ENCODE data around the gene TEX53.
A peak's percentile ranks its signal among the peaks of the same experiment; 100 is the strongest.

Gene TEX53

GRCh38 chr9:114669961-114670360 lies 12.4 kb upstream of the TEX53 start:
- no peak for TF ChIP-seq Cebpa-rat (IDR thresholded peaks at IDR 0.05)
- no peak overlapping the region for H3K27ac ChIP-seq
- no peak overlapping the region for H3K4me2 ChIP-seq
- H3K4me1 ChIP-seq, result no peaks in the 10 kb centered on the region
- H3K4me3 ChIP-seq, result no peak overlapping the region
- H3K9me3 ChIP-seq, result no peaks in the 10 kb centered on the region
- no peaks in the 10 kb centered on the region for H4K20me1 ChIP-seq
- no peaks in the 10 kb centered on the region for H3K27me3 ChIP-seq
- H3K36me3 ChIP-seq, result no peaks in the 10 kb centered on the region
- H3K9ac ChIP-seq, result no peak overlapping the region

GRCh38 chr9:114668146-114668545 lies 10.5 kb upstream of the TEX53 start:
- no peaks in the 10 kb centered on the region for H3K36me3 ChIP-seq
- no peaks in the 10 kb centered on the region for H4K20me1 ChIP-seq
- H3K9ac ChIP-seq, result no peak overlapping the region
- no peak overlapping the region for H3K27ac ChIP-seq
- H3K9me3 ChIP-seq, result no peaks in the 10 kb centered on the region
- no peaks in the 10 kb centered on the region for H3K27me3 ChIP-seq
- no peak overlapping the region for H3K4me2 ChIP-seq
- no peak overlapping the region for H3K4me3 ChIP-seq
- no peak for TF ChIP-seq Cebpa-rat (IDR thresholded peaks at IDR 0.05)
- H3K4me1 ChIP-seq, result no peaks in the 10 kb centered on the region

- Histone ChIP-seq H3K4me3 (no peak overlapping the region), H3K36me3 (no peaks in the 10 kb centered on the region), H4K20me1 (no peaks in the 10 kb centered on the region), H3K9me3 (no peaks in the 10 kb centered on the region), H3K9ac (no peak overlapping the region), H3K27me3 (no peaks in the 10 kb centered on the region), H3K4me2 (no peak overlapping the region), H3K27ac (no peak overlapping the region), H3K4me1 (no peaks in the 10 kb centered on the region)
- no peak for TF ChIP-seq Cebpa-rat (IDR thresholded peaks at IDR 0.05)
Measured at GRCh38 chr9:114666851-114667250, 9.2 kb upstream of the TEX53 start.

- H3K27ac ChIP-seq, result no peak overlapping the region
- H4K20me1 ChIP-seq, result no peaks in the 10 kb centered on the region
- TF ChIP-seq Cebpa-rat (IDR thresholded peaks at IDR 0.05), result no peak
- H3K9me3 ChIP-seq, result no peaks in the 10 kb centered on the region
- no peak overlapping the region for H3K9ac ChIP-seq
- no peak overlapping the region for H3K4me3 ChIP-seq
- H3K4me1 ChIP-seq, result no peaks in the 10 kb centered on the region
- no peaks in the 10 kb centered on the region for H3K36me3 ChIP-seq
- H3K27me3 ChIP-seq, result no peaks in the 10 kb centered on the region
- H3K4me2 ChIP-seq, result no peak overlapping the region
Measured at GRCh38 chr9:114666401-114666800, 8.8 kb upstream of the TEX53 start.

- Histone ChIP-seq H4K20me1 (no peaks in the 10 kb centered on the region), H3K4me2 (no peak overlapping the region), H3K4me3 (no peak overlapping the region), H3K4me1 (no peaks in the 10 kb centered on the region), H3K27ac (no peak overlapping the region), H3K36me3 (no peaks in the 10 kb centered on the region), H3K9ac (no peak overlapping the region), H3K27me3 (no peaks in the 10 kb centered on the region), H3K9me3 (no peaks in the 10 kb centered on the region)
- TF ChIP-seq Cebpa-rat (IDR thresholded peaks at IDR 0.05), result no peak
Measured at GRCh38 chr9:114664181-114664580, 6.6 kb upstream of the TEX53 start.

- no peak overlapping the region for H3K9ac ChIP-seq
Measured at GRCh38 chr9:114662081-114662989, 4.7 kb upstream of the TEX53 start.

GRCh38 chr9:114656301-114656700 lies 1.3 kb downstream of the TEX53 start:
- H3K4me2 ChIP-seq, result no peak overlapping the region
- no peak overlapping the region for H3K27ac ChIP-seq
- TF ChIP-seq Cebpa-rat (IDR thresholded peaks at IDR 0.05), result no peak
- H3K27me3 ChIP-seq, result no peaks in the 10 kb centered on the region
- H3K4me3 ChIP-seq, result no peak overlapping the region
- no peaks in the 10 kb centered on the region; the same call in 1 of the 2 replicates for H3K4me1 ChIP-seq
- 0 out of 2 replicates have a peak, but pooled peaks cover 9% of the 10 kb centered on the region for H3K36me3 ChIP-seq
- no peaks in the 10 kb centered on the region for H3K9me3 ChIP-seq
- H3K9ac ChIP-seq, result no peak overlapping the region
- H4K20me1 ChIP-seq, result no peaks in the 10 kb centered on the region

More at GRCh38 chr9:114662081-114662989, 4.7 kb upstream of the TEX53 start:
- H3K4me2 ChIP-seq, result no peak overlapping the region
- H3K27ac ChIP-seq, result no peak overlapping the region
- H3K27me3 ChIP-seq, result no peaks in the 10 kb centered on the region
- no peaks in the 10 kb centered on the region for H3K4me1 ChIP-seq
- H4K20me1 ChIP-seq, result no peaks in the 10 kb centered on the region
- H3K4me3 ChIP-seq, result no peak overlapping the region
- no peaks in the 10 kb centered on the region for H3K9me3 ChIP-seq
- H3K36me3 ChIP-seq, result 0 out of 2 replicates have a peak, but pooled peaks cover 9% of the 10 kb centered on the region
- TF ChIP-seq Cebpa-rat (IDR thresholded peaks at IDR 0.05), result no peak

GRCh38 chr9:114655689-114656088 lies 1.9 kb downstream of the TEX53 start:
- H3K27me3 ChIP-seq, result no peaks in the 10 kb centered on the region
- no peak overlapping the region for H3K4me2 ChIP-seq
- no peak overlapping the region for H3K4me3 ChIP-seq
- no peak overlapping the region for H3K9ac ChIP-seq
- no peak overlapping the region for H3K27ac ChIP-seq
- no peaks in the 10 kb centered on the region for H4K20me1 ChIP-seq
- no peaks in the 10 kb centered on the region for H3K9me3 ChIP-seq
- no peak for TF ChIP-seq Cebpa-rat (IDR thresholded peaks at IDR 0.05)
- no peaks in the 10 kb centered on the region; the same call in 1 of the 2 replicates for H3K4me1 ChIP-seq
- 0 out of 2 replicates have a peak, but pooled peaks cover 9% of the 10 kb centered on the region for H3K36me3 ChIP-seq

- Histone ChIP-seq H3K36me3 (peaks cover 13% of the 10 kb centered on the region), H3K4me3 (no peak overlapping the region), H3K4me2 (no peak overlapping the region), H3K9me3 (no peaks in the 10 kb centered on the region), H4K20me1 (no peaks in the 10 kb centered on the region), H3K9ac (no peak overlapping the region), H3K27ac (peak overlapping the region; percentile 25; the same call in 1 of the 2 replicates), H3K27me3 (no peaks in the 10 kb centered on the region), H3K4me1 (no peaks in the 10 kb centered on the region; the same call in 1 of the 2 replicates)
- no peak for TF ChIP-seq Cebpa-rat (IDR thresholded peaks at IDR 0.05)
Measured at GRCh38 chr9:114653556-114654159, 3.9 kb downstream of the TEX53 start.

All from BLaER1 (cell line).